HEK293 (cell line): ENCODE data around the gene SLF2.

Experiments used
- CTCF ChIA-PET: fragments of 350-600 bp; formaldehyde crosslinking; extraction: SDS; loops from one replicate; lab custom pipeline; 2021; ENCODE audit warnings: antibody characterized with exemption; lab: Yijun Ruan, JAX
- POLR2A ChIA-PET: fragments of 300-600 bp; formaldehyde crosslinking; extraction: SDS; loops from one replicate; lab custom pipeline; 2020; ENCODE audit warnings: antibody characterized with exemption, inconsistent platforms; lab: Yijun Ruan, JAX
- H3K27ac ChIP-seq: fragments of 200-500 bp; sonication (Bioruptor generic); 2 replicates; pipeline ENCODE4 v1.5.1; 2014; ENCODE audit warnings: low read depth, low read length, control low read depth, inconsistent platforms; ENCODE audit errors: extremely low read depth
- H3K36me3 ChIP-seq, 2 experiments: fragments of 200-500 bp in 1 of 2; sonication (Bioruptor generic) in 1 of 2; 1 replicate in 1 of 2; 2 replicates in 1 of 2; pipeline ENCODE4 v1.5.1; 2014 to 2017; ENCODE audit warnings: inconsistent platforms in 2 of 2, low read length in 2 of 2; ENCODE audit not compliant: control insufficient read depth in 2 of 2, insufficient read depth in 1 of 2
- H3K4me1 ChIP-seq: fragments of 200-500 bp; sonication (Bioruptor generic); 2 replicates; pipeline ENCODE4 v1.5.1; 2014; ENCODE audit warnings: mild to moderate bottlenecking, low read length, inconsistent platforms; ENCODE audit not compliant: control insufficient read depth, insufficient read depth
- H3K4me3 ChIP-seq: 2 replicates; pipeline ENCODE4 v1.5.1; 2011; ENCODE audit warnings: low read depth, mild to moderate bottlenecking, control low read depth, low read length, moderate library complexity
- H3K9me3 ChIP-seq: fragments of 200-500 bp; sonication (Bioruptor generic); 2 replicates; pipeline ENCODE4 v1.5.1; 2014; ENCODE audit warnings: low read depth, low read length, inconsistent platforms; ENCODE audit not compliant: control insufficient read depth, insufficient read depth
- AEBP2 ChIP-seq: fragments of 450-650 bp; formaldehyde crosslinking; IDR thresholded peaks from 2 replicates; pipeline ENCODE4 v1.5.1; 2016; ENCODE audit warnings: missing biosample characterization, missing genetic modification characterization, borderline replicate concordance
- ATF2 ChIP-seq: fragments of 450-650 bp; formaldehyde crosslinking; IDR thresholded peaks from 2 replicates; pipeline ENCODE4 v1.5.1; 2016; ENCODE audit warnings: missing biosample characterization, missing genetic modification characterization, low read depth
- IKZF3 ChIP-seq: fragments of 450-650 bp; IDR thresholded peaks from 2 replicates; pipeline ENCODE4 v1.5.0; 2018; ENCODE audit warnings: missing biosample characterization, mild to moderate bottlenecking, missing genetic modification characterization, moderate library complexity
- KLF1 ChIP-seq: fragments of 450-650 bp; formaldehyde crosslinking; IDR thresholded peaks from 2 replicates; pipeline ENCODE4 v1.5.1; 2016; ENCODE audit warnings: missing biosample characterization, missing genetic modification characterization
- MYNN ChIP-seq: fragments of 450-650 bp; formaldehyde crosslinking; IDR thresholded peaks from 2 replicates; pipeline ENCODE4 v1.5.1; 2016; ENCODE audit warnings: missing biosample characterization, missing genetic modification characterization, borderline replicate concordance
- ZBTB48 ChIP-seq: fragments of 450-650 bp; formaldehyde crosslinking; IDR thresholded peaks from 2 replicates; pipeline ENCODE4 v1.5.1; 2016; ENCODE audit warnings: missing biosample characterization, missing genetic modification characterization
- ZNF140 ChIP-seq: fragments of 450-650 bp; formaldehyde crosslinking; IDR thresholded peaks from 2 replicates; pipeline ENCODE4 v1.5.1; 2016; ENCODE audit warnings: missing biosample characterization, missing genetic modification characterization
- ZNF155 ChIP-seq: fragments of 450-650 bp; formaldehyde crosslinking; IDR thresholded peaks from 2 replicates; pipeline ENCODE4 v1.5.1; 2016; ENCODE audit warnings: missing biosample characterization, missing genetic modification characterization
- ZNF184 ChIP-seq: fragments of 450-650 bp; IDR thresholded peaks from 2 replicates; pipeline ENCODE4 v1.5.1; 2018; ENCODE audit warnings: missing biosample characterization, mild to moderate bottlenecking, missing genetic modification characterization
- ZNF223 ChIP-seq: fragments of 450-650 bp; formaldehyde crosslinking; IDR thresholded peaks from 2 replicates; pipeline ENCODE4 v1.5.1; 2016; ENCODE audit warnings: missing biosample characterization, missing genetic modification characterization
- ZNF354C ChIP-seq: fragments of 450-650 bp; formaldehyde crosslinking; IDR thresholded peaks from 2 replicates; pipeline ENCODE4 v1.5.1; 2016; ENCODE audit warnings: missing biosample characterization, missing genetic modification characterization, low read depth, borderline replicate concordance
- ZNF426 ChIP-seq: fragments of 450-650 bp; formaldehyde crosslinking; IDR thresholded peaks from 2 replicates; pipeline ENCODE4 v1.5.1; 2017; ENCODE audit warnings: missing biosample characterization, missing genetic modification characterization, mild to moderate bottlenecking, inconsistent platforms, moderate library complexity
- ZNF621 ChIP-seq: fragments of 450-650 bp; formaldehyde crosslinking; IDR thresholded peaks from 2 replicates; pipeline ENCODE4 v1.5.1; 2017; ENCODE audit warnings: missing biosample characterization, missing genetic modification characterization
- ZNF664 ChIP-seq: fragments of 450-650 bp; formaldehyde crosslinking; IDR thresholded peaks from 2 replicates; pipeline ENCODE4 v1.5.1; 2016; ENCODE audit warnings: missing biosample characterization, missing genetic modification characterization
- ZSCAN18 ChIP-seq: fragments of 450-650 bp; formaldehyde crosslinking; IDR thresholded peaks from 2 replicates; pipeline ENCODE4 v1.5.1; 2016; ENCODE audit warnings: missing biosample characterization, missing genetic modification characterization

The SLF2 gene

DNA sequence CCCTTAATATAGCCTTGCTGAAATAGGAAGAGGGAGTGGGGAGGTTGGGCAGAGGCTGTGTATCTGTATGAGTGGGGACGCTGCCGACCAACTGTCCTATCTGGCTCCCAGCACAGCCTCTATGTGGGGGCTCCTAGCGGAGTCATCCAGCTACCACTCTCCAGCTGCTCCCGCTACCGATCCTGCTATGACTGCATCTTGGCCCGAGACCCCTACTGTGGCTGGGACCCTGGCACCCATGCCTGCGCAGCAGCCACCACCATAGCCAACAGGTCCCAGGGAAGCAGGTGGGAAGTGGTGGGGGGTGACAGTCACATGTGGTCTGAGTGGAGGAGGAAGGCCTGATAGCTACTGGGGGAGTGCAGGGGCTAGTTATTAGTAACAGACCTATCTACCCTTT lies 67.9 kb downstream of the SLF2 start (continued):
- TF ChIP-seq ZNF184 (tag by site-specific recombination): no peak
- TF ChIP-seq ZNF621 (tag by site-specific recombination): no peak
- TF ChIP-seq ZNF155 (tag by site-specific recombination): no peak
- no peak for TF ChIP-seq ZNF426 (tag by site-specific recombination)
- TF ChIP-seq, all 188 proteins: peak for 0

GRCh38 chr10:100981178-100981772 lies 68.5 kb downstream of the SLF2 start:
- ChIA-PET POLR2A (interaction anchor here (0.5 kb wide), 1 partner anchor 37 kb away, joined by 3 read pairs; no protein-coding TSS in a partner anchor), CTCF (no interaction called here)
- H3K9me3 ChIP-seq: no peaks in the 10 kb centered on the region

DNA sequence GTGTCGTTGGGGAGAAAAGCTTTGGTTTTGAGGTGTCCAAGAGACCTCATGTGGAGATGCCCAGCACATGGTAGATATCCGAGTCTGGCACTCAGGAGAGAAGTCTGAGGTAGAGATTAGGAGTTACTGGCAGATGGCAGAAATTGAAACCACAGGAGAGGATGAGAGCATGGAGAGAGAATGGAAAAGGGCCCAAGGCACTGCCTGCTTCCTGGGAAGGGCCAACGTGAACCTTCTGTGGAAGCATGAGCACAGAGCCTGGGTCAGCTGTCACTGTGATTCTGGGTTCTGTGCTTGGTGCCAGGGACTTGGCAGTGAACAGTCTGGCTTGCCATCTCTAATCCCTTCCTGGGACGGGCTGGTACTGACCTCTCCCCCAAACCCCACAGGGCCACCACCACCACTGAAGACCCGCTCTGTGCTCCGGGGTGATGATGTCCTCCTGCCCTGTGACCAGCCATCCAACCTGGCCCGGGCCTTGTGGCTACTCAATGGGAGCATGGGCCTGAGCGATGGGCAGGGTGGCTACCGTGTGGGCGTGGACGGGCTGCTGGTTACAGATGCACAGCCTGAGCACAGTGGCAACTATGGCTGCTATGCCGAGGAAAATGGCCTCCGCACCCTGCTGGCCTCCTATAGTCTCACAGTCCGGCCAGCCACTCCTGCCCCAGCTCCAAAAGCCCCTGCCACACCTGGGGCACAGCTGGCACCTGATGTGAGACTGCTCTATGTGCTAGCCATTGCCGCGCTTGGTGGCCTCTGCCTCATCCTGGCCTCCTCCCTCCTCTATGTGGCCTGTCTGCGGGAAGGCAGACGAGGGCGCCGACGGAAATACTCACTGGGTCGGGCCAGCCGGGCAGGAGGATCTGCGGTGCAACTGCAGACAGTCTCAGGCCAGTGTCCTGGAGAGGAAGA lies 70.4 kb downstream of the SLF2 start:
- TF ChIP-seq ZNF354C (tag by site-specific recombination): no peak
- TF ChIP-seq ZNF140: no peak
- TF ChIP-seq KLF1: no peak
- TF ChIP-seq IKZF3 (tag by site-specific recombination): no peak
- TF ChIP-seq ZSCAN18: no peak
- TF ChIP-seq ZNF223 (tag by site-specific recombination): no peak
- ChIA-PET CTCF (interaction anchor here (0.7 to 6.4 kb wide), 2 partner anchors 9 to 15 kb away, joined by 3 to 49 read pairs; partner anchors contain the start of gene LZTS2), POLR2A (no interaction called here)
- Histone ChIP-seq H3K4me3 (no peak overlapping the region), H3K9me3 (no peaks in the 10 kb centered on the region), H3K4me1 (peaks cover 6% of the 10 kb centered on the region), H3K36me3 (peaks cover 4 to 73% of the 10 kb centered on the region in 2 experiments), H3K27ac (no peak overlapping the region)

More at GRCh38 chr10:100981178-100981772, 68.5 kb downstream of the SLF2 start:
- TF ChIP-seq ZNF664 (tag by site-specific recombination) (peak; percentile 71; the same call in 1 of the 2 replicates), ATF2 (tag by site-specific recombination) (0 out of 2 replicates have a peak, but pooled peaks have one; percentile 35), MYNN (no peak), AEBP2 (tag by site-specific recombination) (no peak), ZBTB48 (tag by site-specific recombination) (peak; percentile 42; the same call in 1 of the 2 replicates)
- TF ChIP-seq, all 188 proteins: peak for 3
- Histone ChIP-seq H3K4me1 (peaks cover 5% of the 10 kb centered on the region), H3K4me3 (no peak overlapping the region), H3K27ac (no peak overlapping the region), H3K36me3 (peaks cover 4 to 81% of the 10 kb centered on the region in 2 experiments)
